ENCODE measurements around the gene HMGCS1. TPM values are rescaled to one million over a fixed set of nuclear protein-coding genes. Genes with fewer than 3 reads are reported as not detected.

Gene HMGCS1
- 75.7 and 129 TPM in 2 replicates for total RNA-seq

GRCh38 chr5:43313035-43313853 lies at the start of gene HMGCS1:
Gene HMGCS1, minus strand, starts transcription at chr5:43313412. Its CDS starts 14,447 bp downstream, at chr5:43298965.

Other genes with a start within 250 kb of the HMGCS1 start
- 34.8 TPM in 2 replicates for gene ZNF131, start 192.5 kb downstream of the HMGCS1 start, total RNA-seq
- not detected in 2 replicates for gene NIM1K, start 121.2 kb downstream of the HMGCS1 start, total RNA-seq
- gene CCL28, start 99.0 kb upstream of the HMGCS1 start, total RNA-seq, result 0.65 and 1.1 TPM in 2 replicates
- gene TMEM267, start 170.5 kb upstream of the HMGCS1 start, total RNA-seq, result 8.1 and 9.6 TPM in 2 replicates
- 2.3 and 6.7 TPM in 2 replicates for gene C5orf34, start 201.7 kb upstream of the HMGCS1 start, total RNA-seq
- gene PAIP1, start 243.7 kb upstream of the HMGCS1 start, total RNA-seq, result 71.5 and 87.8 TPM in 2 replicates